ENCODE results near the gene STK26. TPM values are rescaled to one million over a fixed set of nuclear protein-coding genes. Genes with fewer than 3 reads are reported as not detected.
"Not testable (repeated sequence)": the region's sequence is repeated elsewhere in the genome, so short reads cannot be mapped to it uniquely, and the experiment has no call there.

The STK26 gene
- total RNA-seq, 1 donor from 2014 or later: 10.6 TPM

DNA sequence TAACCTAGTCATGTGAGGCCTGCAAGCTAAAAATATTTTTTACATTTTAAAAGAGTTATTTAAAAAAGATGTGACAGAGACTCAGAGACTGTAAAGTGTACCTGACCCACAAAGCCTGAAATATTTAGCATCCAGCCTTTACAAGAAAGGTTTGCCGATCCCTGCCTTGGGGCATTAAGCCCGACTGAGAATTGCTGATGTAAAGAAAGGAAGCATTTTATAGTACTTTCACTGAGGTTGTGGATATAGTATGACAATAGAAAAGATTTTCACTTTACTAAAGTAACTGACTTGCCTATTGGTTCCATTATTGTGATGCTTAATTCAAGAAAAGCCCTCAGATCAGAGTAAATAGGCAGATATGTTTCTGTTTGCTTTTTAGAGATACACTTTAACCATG is 17.0 kb downstream of the STK26 start:
- TF ChIP-seq, protein P1, sequence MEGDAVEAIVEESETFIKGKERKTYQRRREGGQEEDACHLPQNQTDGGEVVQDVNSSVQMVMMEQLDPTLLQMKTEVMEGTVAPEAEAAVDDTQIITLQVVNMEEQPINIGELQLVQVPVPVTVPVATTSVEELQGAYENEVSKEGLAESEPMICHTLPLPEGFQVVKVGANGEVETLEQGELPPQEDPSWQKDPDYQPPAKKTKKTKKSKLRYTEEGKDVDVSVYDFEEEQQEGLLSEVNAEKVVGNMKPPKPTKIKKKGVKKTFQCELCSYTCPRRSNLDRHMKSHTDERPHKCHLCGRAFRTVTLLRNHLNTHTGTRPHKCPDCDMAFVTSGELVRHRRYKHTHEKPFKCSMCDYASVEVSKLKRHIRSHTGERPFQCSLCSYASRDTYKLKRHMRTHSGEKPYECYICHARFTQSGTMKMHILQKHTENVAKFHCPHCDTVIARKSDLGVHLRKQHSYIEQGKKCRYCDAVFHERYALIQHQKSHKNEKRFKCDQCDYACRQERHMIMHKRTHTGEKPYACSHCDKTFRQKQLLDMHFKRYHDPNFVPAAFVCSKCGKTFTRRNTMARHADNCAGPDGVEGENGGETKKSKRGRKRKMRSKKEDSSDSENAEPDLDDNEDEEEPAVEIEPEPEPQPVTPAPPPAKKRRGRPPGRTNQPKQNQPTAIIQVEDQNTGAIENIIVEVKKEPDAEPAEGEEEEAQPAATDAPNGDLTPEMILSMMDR (IDR thresholded peaks at IDR 0.05): no peak
- DNase-seq (no peak), ATAC-seq (no peak)
- no peaks in the 10 kb centered on the region for H3K36me3 ChIP-seq
- H3K27ac ChIP-seq: no peak overlapping the region
- H3K4me1 ChIP-seq: no peaks in the 10 kb centered on the region
- intact Hi-C loops (cut with DNase I): no loop called here
- H3K9me3 ChIP-seq: no peaks in the 10 kb centered on the region
- H3K4me3 ChIP-seq: no peak overlapping the region
- no peaks in the 10 kb centered on the region for H3K27me3 ChIP-seq (ENCODE audit: low read depth)

DNA sequence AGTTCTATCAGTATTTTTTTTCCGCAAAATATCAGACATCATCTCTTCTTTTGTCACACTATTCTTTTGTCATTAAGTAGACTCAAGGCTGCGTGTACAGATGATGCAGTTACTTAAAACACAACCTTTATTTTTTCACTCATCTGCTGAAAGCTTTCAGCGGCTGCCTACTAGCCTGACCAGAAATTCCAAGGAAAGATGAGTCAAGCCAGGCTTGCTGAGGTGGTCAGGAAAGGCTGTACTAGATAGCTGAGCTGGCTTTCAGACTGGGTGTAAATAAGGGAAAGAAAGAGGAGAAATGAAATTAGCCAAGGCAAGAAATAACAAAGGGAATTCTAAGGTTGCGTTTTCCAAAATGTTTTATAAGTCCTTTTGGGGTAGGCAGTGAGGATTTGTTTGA is 17.9 kb downstream of the STK26 start:
- H3K4me3 ChIP-seq: no peak overlapping the region
- H3K36me3 ChIP-seq: no peaks in the 10 kb centered on the region
- H3K27me3 ChIP-seq (ENCODE audit: low read depth): no peaks in the 10 kb centered on the region
- no peaks in the 10 kb centered on the region for H3K4me1 ChIP-seq
- no peaks in the 10 kb centered on the region for H3K9me3 ChIP-seq
- TF ChIP-seq, protein P1 (IDR thresholded peaks at IDR 0.05): no peak
- H3K27ac ChIP-seq: no peak overlapping the region
- ATAC-seq (no peak), DNase-seq (no peak)
- intact Hi-C loops (cut with DNase I): no loop called here

DNA sequence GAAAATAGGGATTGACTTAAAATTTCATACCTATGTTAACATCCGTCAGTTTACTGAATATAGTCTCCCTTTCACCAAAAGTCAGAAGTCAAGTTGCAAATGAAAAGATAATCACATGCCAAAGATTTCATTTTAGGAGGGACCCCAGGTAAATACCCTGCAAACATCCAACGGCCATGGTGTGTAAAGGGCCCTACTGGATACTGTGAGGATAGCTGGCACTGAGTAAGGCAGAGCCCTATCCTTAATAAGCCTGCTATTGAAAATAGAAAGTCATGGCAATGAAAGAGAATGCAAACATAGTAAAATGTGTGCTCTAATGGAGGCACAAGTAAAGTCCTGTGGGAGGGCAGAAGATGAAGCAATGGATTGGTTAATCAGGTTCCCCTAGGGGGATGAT is 20.9 kb downstream of the STK26 start:
- intact Hi-C loops (cut with DNase I): no loop called here
- Histone ChIP-seq H3K9me3 (no peaks in the 10 kb centered on the region), H3K27ac (no peak overlapping the region), H3K27me3 (ENCODE audit: low read depth) (no peaks in the 10 kb centered on the region), H3K4me3 (no peak overlapping the region), H3K36me3 (no peaks in the 10 kb centered on the region), H3K4me1 (no peaks in the 10 kb centered on the region)
- ATAC-seq: no peak
- TF ChIP-seq, protein P1 (IDR thresholded peaks at IDR 0.05): no peak
- DNase-seq: no peak

DNA sequence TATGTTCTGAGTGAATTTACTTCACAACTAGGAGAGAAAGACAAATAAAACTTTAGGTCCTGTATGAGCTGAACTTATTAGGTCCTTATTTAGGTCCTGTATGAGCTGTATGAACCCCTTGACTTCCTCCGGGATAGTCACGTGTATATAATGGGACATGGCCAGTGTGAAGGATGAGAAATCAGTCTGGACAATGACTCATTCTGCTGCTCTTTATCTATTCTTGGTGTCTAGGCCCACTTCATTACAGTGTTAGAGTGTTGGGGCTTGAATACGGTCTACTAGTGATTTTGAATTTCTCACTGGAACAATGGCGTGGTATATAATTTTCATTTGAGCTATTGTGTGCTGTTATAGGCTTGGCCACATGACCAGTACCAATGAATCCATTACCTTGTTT is 21.9 kb downstream of the STK26 start:
- Histone ChIP-seq H3K36me3 (no peaks in the 10 kb centered on the region), H3K4me1 (no peaks in the 10 kb centered on the region), H3K27ac (no peak overlapping the region), H3K4me3 (no peak overlapping the region), H3K9me3 (no peaks in the 10 kb centered on the region), H3K27me3 (ENCODE audit: low read depth) (no peaks in the 10 kb centered on the region)
- TF ChIP-seq, protein P1 (IDR thresholded peaks at IDR 0.05): no peak
- intact Hi-C loops (cut with DNase I): no loop called here
- no peak for DNase-seq
- no peak for ATAC-seq

DNA sequence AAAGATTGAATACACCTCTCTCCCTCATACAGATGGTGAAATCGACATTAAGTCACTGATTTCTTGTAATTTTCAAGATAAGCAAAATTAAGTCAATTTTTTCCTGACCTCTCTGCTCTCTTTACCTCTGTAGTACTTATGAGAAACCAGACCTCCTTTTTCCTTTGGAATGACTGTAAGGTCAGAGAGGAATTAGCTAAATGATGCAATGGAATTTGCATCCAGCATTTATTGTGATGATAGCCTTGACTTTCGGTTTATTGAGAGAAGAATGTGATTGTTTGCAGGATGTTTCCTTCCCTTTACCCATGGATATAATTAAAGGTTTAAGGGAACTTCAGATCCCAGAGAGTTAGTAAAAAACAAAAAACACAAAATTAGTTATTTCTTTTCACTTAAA is 22.4 kb downstream of the STK26 start:
- no peak overlapping the region for H3K27ac ChIP-seq
- H3K4me1 ChIP-seq: no peaks in the 10 kb centered on the region
- TF ChIP-seq, protein P1 (IDR thresholded peaks at IDR 0.05): no peak
- no peaks in the 10 kb centered on the region for H3K9me3 ChIP-seq
- intact Hi-C loops (cut with DNase I): no loop called here
- H3K27me3 ChIP-seq (ENCODE audit: low read depth): no peaks in the 10 kb centered on the region
- no peaks in the 10 kb centered on the region for H3K36me3 ChIP-seq
- H3K4me3 ChIP-seq: no peak overlapping the region
- ATAC-seq (no peak), DNase-seq (no peak)

DNA sequence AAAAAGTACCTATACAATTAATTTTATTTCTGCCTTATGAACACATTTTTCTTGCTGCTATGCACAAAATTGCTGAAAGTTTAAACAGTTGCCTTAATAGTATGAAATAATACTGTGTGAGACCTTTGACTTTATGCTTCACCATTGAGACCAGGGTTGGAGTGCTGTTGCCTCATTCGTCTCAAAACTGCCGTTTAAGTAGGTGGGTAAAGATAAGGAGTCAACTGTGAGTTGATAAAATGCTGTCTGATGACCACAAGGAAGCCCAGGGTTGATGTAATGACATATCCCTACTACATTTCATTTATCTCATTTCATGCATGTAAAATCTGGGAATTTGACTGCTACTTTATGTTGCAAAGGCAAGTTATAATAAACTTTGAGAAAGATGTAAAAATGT is 23.4 kb downstream of the STK26 start:
- Histone ChIP-seq H3K4me3 (no peak overlapping the region), H3K27me3 (ENCODE audit: low read depth) (no peaks in the 10 kb centered on the region), H3K27ac (no peak overlapping the region), H3K4me1 (no peaks in the 10 kb centered on the region), H3K9me3 (no peaks in the 10 kb centered on the region), H3K36me3 (no peaks in the 10 kb centered on the region)
- ATAC-seq (no peak), DNase-seq (no peak)
- TF ChIP-seq, protein P1 (IDR thresholded peaks at IDR 0.05): no peak
- intact Hi-C loops (cut with DNase I): no loop called here

DNA sequence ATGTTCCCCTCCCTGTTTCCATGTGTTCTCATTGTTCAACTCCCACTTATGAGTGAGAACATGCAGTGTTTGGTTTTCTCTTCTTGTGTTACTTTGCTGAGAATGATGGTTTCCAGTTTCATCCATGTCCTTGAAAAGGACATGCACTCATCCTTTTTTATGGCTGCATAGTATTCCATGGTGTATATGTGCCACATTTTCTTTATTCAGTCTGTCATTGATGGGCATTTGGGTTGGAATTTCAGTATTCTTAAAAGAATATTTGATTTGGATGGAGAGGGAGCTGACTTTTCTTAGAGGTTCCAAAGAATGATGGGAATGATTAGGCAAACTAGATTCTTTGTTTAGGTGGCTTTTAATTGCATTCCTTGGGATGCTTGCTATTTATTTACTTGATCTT is 28.7 kb downstream of the STK26 start:
- DNase-seq; ATAC-seq; H3K27ac ChIP-seq; H3K36me3 ChIP-seq; H3K4me1 ChIP-seq; H3K4me3 ChIP-seq; H3K9me3 ChIP-seq; intact Hi-C loops (cut with DNase I); H3K27me3 ChIP-seq (ENCODE audit: low read depth): not testable (repeated sequence)
